Tibial nerve (tissue), 4 donors: Measurements from ENCODE around the gene SHFL. TPM values are rescaled to one million over a fixed set of nuclear protein-coding genes. Genes with fewer than 3 reads are reported as not detected.
A peak's percentile ranks its signal among the peaks of the same experiment; 100 is the strongest.

ENCODE experiments used
- DNase-seq, 2 donors: peaks; one replicate each; pipeline ENCODE4 v3.0.0-alpha.2; 2019; ENCODE audit warnings: low spot score in 2 of 2
- H3K27ac ChIP-seq, 4 donors: fragments of 200-600 bp; sonication (generic) in 3 of 4; one replicate each; pipeline ENCODE4 v1.5.1; 2017 to 2019; ENCODE audit warnings: mild to moderate bottlenecking in 1 of 4
- H3K27me3 ChIP-seq, 2 donors: fragments of 200-600 bp; sonication (generic) in 1 of 2; one replicate each; pipeline versions ENCODE4 v1.5.1 to v1.6.0; 2017 to 2019
- H3K36me3 ChIP-seq, 3 donors: fragments of 200-600 bp; sonication (generic); one replicate each; pipeline ENCODE4 v1.5.1; 2018 to 2019
- H3K4me1 ChIP-seq, 4 donors: fragments of 200-600 bp; sonication (generic) in 3 of 4; one replicate each; pipeline ENCODE4 v1.5.1; 2017 to 2019
- H3K4me3 ChIP-seq, 4 donors: fragments of 200-600 bp; sonication (generic) in 3 of 4; one replicate each; pipeline ENCODE4 v1.5.1; 2017 to 2019; ENCODE audit warnings: mild to moderate bottlenecking in 1 of 4, moderate library complexity in 1 of 4
- H3K9me3 ChIP-seq, 4 donors: fragments of 200-600 bp; sonication (generic) in 3 of 4; one replicate each; pipeline ENCODE4 v1.5.1; 2017 to 2019
- EP300 ChIP-seq, 2 donors: sonication (generic); formaldehyde crosslinking; IDR thresholded peaks; one replicate each; pipeline ENCODE4 v1.6.1; 2017; ENCODE audit warnings: antibody characterized with exemption in 2 of 2, mild to moderate bottlenecking in 1 of 2
- POLR2A ChIP-seq, 2 donors: fragments of 450-650 bp; IDR thresholded peaks; one replicate each; pipeline ENCODE4 v1.6.1; 2017; ENCODE audit warnings: antibody characterized with exemption in 2 of 2, mild to moderate bottlenecking in 2 of 2, moderate library complexity in 2 of 2
- WGBS, 2 donors: methylation state at CpG; one replicate each; pipeline ENCODE4 v1.1.5; 2018; 5-methylcytosine and 5-hydroxymethylcytosine counted together
- total RNA-seq, 4 donors: library from RNA; depleted of rRNA; stranded (reverse); fragments of >200 nt; gene quantifications; one replicate each; pipeline ENCODE4 v1.1.0, GENCODE V29; 2016
- TF ChIP-seq, protein P1 (sequence below), 5 experiments: fragments of 200-600 bp in 3 of 5; fragments of 450-650 bp in 2 of 5; sonication (generic) in 3 of 5; IDR thresholded peaks; one replicate each; pipeline ENCODE4 v1.5.1; 2016 to 2019; ENCODE audit warnings: antibody characterized with exemption in 5 of 5, mild to moderate bottlenecking in 3 of 5, moderate library complexity in 2 of 5

The SHFL gene
- total RNA-seq, 4 donors from 2014 or later = 25.1 to 58.6 (median 43.4) TPM

DNA sequence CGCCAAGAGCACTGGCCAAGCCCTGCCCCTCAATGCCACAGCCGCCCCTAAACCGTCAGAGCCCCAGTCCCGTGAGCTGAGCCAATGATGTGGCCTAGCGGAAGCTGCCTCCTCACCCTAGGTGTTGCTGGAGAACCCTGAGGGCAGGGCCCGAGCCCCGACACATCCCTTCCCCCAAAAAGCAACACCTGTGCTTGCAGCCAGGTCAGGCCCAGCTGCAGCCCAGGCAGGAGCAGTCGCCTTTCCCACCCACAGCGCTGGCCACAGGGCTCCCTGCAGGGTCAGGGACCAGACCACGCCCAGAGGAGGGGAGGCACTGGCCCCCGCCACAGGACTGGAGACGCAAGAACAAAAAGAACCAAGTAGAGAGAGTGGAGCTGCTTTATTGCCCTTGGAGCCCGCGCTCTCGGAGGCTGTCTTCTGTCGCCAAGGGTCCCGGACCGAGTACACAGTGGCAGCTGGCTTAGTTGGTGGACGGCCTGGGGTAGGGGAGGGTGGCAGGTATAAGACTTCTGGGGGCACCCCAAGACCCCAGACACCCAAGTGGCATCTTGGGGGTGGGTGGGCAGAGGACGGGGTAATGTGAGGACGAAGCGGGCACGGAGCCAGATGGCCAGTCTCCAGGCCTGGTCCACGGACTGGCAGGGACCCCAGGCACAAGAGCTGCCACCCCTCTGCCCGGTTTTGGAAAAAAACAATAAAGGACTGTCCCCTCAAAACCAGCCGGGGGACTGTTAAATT is 28.7 kb downstream of the SHFL start:
- H3K9me3 ChIP-seq = no peaks in the 10 kb centered on the region
- peaks cover 0 to 48% (median 15%) of the 10 kb centered on the region in 4 donors for H3K4me1 ChIP-seq
- peaks cover 8 to 85% (median 40%) of the 10 kb centered on the region in 3 donors for H3K36me3 ChIP-seq
- H3K27ac ChIP-seq = no peak overlapping the region
- H3K27me3 ChIP-seq = no peaks in the 10 kb centered on the region
- H3K4me3 ChIP-seq = no peak overlapping the region
- no peak for DNase-seq
- peak in 1 of 2 donors; percentile 3 for TF ChIP-seq EP300 (IDR thresholded peaks at IDR 0.05)
- no peak for TF ChIP-seq POLR2A (IDR thresholded peaks at IDR 0.05)
- 64 to 69% methylated on average over 21 to 24 of the region's 26 CpGs for WGBS, 2 donors

DNA sequence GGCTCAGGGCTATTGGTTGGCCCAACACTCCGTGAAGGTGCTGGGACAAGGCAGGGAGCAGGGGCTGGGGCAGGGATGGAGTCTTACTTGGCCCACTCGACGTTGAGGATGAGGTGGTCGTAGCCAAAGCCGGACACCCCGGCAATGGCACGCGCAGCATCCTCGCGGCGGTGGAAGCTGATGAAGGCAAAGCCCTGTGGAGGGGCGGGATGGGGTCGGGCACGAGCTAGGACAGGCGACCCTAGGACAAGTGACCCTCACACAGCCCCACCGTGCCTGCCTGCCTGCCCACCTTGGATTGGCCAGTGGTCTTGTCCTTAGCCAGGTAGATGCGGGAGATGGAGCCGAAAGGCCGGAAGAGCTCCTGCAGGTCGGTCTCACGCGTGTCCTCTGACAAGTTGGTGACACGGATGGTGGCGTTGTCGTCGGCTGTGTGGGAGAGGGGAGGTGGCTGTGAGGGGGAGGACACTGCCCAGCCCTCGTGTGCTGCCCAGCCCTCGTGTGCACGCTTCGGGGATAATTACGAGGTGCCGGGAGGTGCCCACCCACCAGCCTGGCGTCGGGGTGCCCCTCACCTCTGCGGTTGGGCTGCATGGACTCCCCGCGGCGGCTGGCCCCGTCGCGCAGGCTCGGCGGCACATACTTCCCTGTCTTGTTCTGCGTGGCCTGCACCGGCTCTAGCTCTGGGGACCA is 29.4 kb downstream of the SHFL start:
- TF ChIP-seq, protein P1, sequence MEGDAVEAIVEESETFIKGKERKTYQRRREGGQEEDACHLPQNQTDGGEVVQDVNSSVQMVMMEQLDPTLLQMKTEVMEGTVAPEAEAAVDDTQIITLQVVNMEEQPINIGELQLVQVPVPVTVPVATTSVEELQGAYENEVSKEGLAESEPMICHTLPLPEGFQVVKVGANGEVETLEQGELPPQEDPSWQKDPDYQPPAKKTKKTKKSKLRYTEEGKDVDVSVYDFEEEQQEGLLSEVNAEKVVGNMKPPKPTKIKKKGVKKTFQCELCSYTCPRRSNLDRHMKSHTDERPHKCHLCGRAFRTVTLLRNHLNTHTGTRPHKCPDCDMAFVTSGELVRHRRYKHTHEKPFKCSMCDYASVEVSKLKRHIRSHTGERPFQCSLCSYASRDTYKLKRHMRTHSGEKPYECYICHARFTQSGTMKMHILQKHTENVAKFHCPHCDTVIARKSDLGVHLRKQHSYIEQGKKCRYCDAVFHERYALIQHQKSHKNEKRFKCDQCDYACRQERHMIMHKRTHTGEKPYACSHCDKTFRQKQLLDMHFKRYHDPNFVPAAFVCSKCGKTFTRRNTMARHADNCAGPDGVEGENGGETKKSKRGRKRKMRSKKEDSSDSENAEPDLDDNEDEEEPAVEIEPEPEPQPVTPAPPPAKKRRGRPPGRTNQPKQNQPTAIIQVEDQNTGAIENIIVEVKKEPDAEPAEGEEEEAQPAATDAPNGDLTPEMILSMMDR (IDR thresholded peaks at IDR 0.05) = no peak
- TF ChIP-seq EP300 (IDR thresholded peaks at IDR 0.05) (no peak), POLR2A (IDR thresholded peaks at IDR 0.05) (no peak)
- peaks cover 0 to 55% (median 17%) of the 10 kb centered on the region in 4 donors for H3K4me1 ChIP-seq
- no peak for DNase-seq
- H3K9me3 ChIP-seq = no peaks in the 10 kb centered on the region
- no peak overlapping the region for H3K27ac ChIP-seq
- H3K36me3 ChIP-seq = peaks cover 6 to 78% (median 33%) of the 10 kb centered on the region in 3 donors
- no peak overlapping the region for H3K4me3 ChIP-seq
- H3K27me3 ChIP-seq = no peaks in the 10 kb centered on the region
- 82 to 86% methylated on average over 39 to 45 of the region's 45 CpGs for WGBS, 2 donors

DNA sequence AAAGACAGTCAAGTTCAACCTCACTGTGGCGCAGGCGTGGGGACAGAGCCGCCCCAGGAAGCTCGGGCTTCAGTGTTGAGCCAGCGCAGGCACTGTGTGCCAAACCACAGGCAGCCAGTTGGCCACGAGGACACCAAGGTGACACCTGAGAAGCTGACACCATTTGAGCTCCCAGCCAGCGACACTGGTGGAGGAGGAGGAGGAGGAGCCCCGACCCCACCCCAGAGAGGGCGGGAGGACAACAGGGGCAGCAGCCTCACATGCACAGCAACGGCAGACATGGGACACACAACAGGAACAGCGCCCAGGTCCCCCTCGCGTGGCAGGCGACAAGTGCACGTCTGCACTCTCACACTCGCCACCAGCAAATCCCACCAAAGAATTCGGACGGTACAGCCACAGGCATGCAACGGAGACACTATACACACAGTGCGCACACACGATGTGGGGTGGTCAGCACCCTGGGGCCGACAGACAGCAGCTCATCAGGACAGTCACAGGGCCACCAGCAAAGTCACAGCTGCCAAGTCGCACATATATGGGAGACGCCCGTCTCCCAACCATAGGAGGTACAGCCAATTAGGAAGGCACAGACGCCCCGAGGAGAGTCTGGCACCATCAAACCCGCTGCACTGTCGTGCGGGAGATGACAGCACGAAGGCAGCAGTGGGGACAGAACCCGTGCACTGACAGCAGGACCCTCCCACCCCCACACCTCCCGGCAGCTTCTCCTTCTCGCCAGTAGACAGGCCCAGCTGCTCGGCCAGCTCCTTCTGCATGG is 30.2 kb downstream of the SHFL start:
- Histone ChIP-seq H3K4me3 (no peak overlapping the region), H3K27ac (no peak overlapping the region), H3K4me1 (peaks cover 0 to 63% (median 17%) of the 10 kb centered on the region in 4 donors), H3K9me3 (no peaks in the 10 kb centered on the region), H3K36me3 (peaks cover 6 to 70% (median 26%) of the 10 kb centered on the region in 3 donors), H3K27me3 (no peaks in the 10 kb centered on the region)
- no peak for TF ChIP-seq POLR2A (IDR thresholded peaks at IDR 0.05)
- TF ChIP-seq, protein P1 (IDR thresholded peaks at IDR 0.05) = no peak
- no peak for TF ChIP-seq EP300 (IDR thresholded peaks at IDR 0.05)
- WGBS, 2 donors = 85 to 89% methylated on average over 26 to 30 of the region's 35 CpGs
- DNase-seq = no peak

DNA sequence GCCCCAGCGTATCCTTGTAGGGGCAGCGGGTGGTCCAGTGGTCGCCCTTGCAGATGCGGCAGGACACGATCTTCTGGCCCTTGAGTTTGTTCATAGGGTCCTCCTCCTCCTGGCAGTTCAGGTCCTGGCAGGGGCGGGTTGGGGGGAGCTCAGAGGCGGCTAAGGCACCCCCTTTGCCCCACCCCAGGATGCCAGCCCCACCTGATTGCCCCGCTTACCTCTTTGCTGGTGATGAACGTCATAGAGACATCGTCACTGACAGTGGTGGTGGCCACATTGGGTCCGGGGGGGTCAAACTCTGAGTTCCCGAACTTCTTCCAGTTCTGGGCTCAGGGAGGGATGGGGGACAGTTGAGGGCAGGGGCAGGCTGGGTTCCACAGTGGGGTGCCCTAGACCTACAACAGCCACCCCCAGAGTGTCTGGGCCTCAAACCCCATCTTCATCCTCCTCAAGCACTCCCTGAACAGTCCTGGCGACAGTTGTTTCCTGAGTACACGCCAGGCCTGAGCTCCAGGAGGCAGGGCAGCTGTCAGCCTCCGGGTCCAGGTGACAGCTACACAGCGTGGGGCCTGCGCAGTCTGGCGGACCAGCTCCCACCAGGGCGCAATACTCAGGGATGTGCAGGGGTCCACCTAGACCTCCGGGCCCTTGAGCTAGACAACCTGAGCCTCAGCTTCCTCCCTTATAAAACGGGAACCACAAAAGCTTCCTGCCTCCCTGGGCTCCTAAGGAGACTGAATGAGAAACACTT is 30.9 kb downstream of the SHFL start:
- H3K27ac ChIP-seq = no peak overlapping the region
- no peaks in the 10 kb centered on the region for H3K27me3 ChIP-seq
- H3K4me3 ChIP-seq = no peak overlapping the region
- H3K4me1 ChIP-seq = peaks cover 0 to 70% (median 19%) of the 10 kb centered on the region in 4 donors
- DNase-seq = no peak
- H3K36me3 ChIP-seq = peaks cover 6 to 63% (median 26%) of the 10 kb centered on the region in 3 donors
- WGBS, 2 donors = 85 to 86% methylated on average over 14 to 18 of the region's 21 CpGs
- no peak for TF ChIP-seq POLR2A (IDR thresholded peaks at IDR 0.05)
- TF ChIP-seq, protein P1 (IDR thresholded peaks at IDR 0.05) = no peak
- TF ChIP-seq EP300 (IDR thresholded peaks at IDR 0.05) = no peak
- no peaks in the 10 kb centered on the region for H3K9me3 ChIP-seq

DNA sequence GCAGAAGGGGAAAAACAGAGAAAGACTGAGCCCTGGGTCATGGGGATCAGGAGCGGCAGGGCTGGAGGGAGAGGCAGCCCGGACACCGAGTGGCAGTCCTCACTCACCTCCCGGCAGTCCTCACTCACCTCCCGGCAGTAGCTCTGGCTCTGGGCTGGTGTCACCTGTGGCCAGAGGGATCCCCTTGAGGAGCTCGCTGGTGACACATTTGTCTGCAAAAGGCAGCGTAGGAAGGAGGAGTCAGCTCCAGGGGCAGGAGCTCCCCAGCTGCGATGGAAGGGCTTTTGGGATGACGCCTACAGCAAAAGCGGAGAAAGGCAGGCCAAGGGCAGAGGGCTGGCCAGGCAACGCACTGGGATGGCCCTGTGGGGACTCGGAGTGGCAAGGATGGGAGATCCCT is 32.8 kb downstream of the SHFL start:
- Histone ChIP-seq H3K9me3 (no peaks in the 10 kb centered on the region), H3K36me3 (peaks cover 6 to 48% (median 26%) of the 10 kb centered on the region in 3 donors), H3K27me3 (no peaks in the 10 kb centered on the region), H3K4me1 (peaks cover 0 to 55% (median 13%) of the 10 kb centered on the region in 4 donors), H3K27ac (peak overlapping the region in 3 of 4 donors; percentile 77 to 87 (median 82)), H3K4me3 (peak overlapping the region; percentile 48 to 93 (median 82))
- DNase-seq = no peak
- TF ChIP-seq, protein P1 (IDR thresholded peaks at IDR 0.05) = no peak
- TF ChIP-seq EP300 (IDR thresholded peaks at IDR 0.05) = no peak
- 37 to 42% methylated on average over 12 of the region's 12 CpGs for WGBS, 2 donors
